H1 (cell line): Measurements from ENCODE around the gene LAMB1. TPM values are rescaled to one million over a fixed set of nuclear protein-coding genes. Genes with fewer than 3 reads are reported as not detected.
"Not testable (repeated sequence)": the region's sequence is repeated elsewhere in the genome, so short reads cannot be mapped to it uniquely, and the experiment has no call there.

Experiments used
- CTCF ChIA-PET: fragments of 300-600 bp; sonication (Branson Sonifier 250); formaldehyde crosslinking; loops from one replicate; lab custom pipeline; 2021; ENCODE audit not compliant: partially characterized antibody; lab: Charles Lee
- POLR2A ChIA-PET: fragments of 300-600 bp; sonication (Branson Sonifier 250); formaldehyde crosslinking; loops from one replicate; lab custom pipeline; 2021; ENCODE audit warnings: inconsistent platforms; ENCODE audit not compliant: partially characterized antibody; lab: Charles Lee
- DNase-seq, 2 experiments: peaks; one replicate each; pipeline versions ENCODE4 v3.0.0 to v3.0.0-alpha.2; 2010 to 2022; ENCODE audit warnings: low spot score in 2 of 2, low read depth in 1 of 2, mixed read lengths in 1 of 2
- FAIRE-seq: peaks from 2 replicates; lab custom pipeline; 2011; peaks lifted over from hg19 to GRCh38; lab: Jason Lieb, UNC
- H2AFZ ChIP-seq: 2 replicates; pipeline ENCODE4 v1.8.1; 2012; ENCODE audit warnings: low read length, inconsistent platforms
- H2AK5ac ChIP-seq: 2 replicates; pipeline ENCODE4 v1.6.1; 2013; ENCODE audit warnings: low read depth, low read length
- H2BK120ac ChIP-seq: replicated peaks from 2 replicates; pipeline ENCODE3; 2013; ENCODE audit warnings: low read depth, low read length, inconsistent platforms
- H2BK12ac ChIP-seq: 2 replicates; pipeline ENCODE4 v1.6.1; 2013; ENCODE audit warnings: low read depth, low read length
- H2BK15ac ChIP-seq: 2 replicates; pipeline ENCODE4 v1.6.1; 2013; ENCODE audit warnings: low read length
- H2BK20ac ChIP-seq: 2 replicates; pipeline ENCODE4 v1.6.1; 2013; ENCODE audit warnings: low read length
- H2BK5ac ChIP-seq: 2 replicates; pipeline ENCODE4 v1.6.1; 2013; ENCODE audit warnings: low read depth, low read length
- H3K14ac ChIP-seq: 2 replicates; pipeline ENCODE4 v1.6.1; 2013; ENCODE audit warnings: inconsistent platforms; ENCODE audit not compliant: insufficient read length
- H3K18ac ChIP-seq: 2 replicates; pipeline ENCODE4 v1.6.1; 2013; ENCODE audit warnings: low read length; ENCODE audit errors: extremely low read depth
- H3K23ac ChIP-seq: 2 replicates; pipeline ENCODE4 v1.6.1; 2013; ENCODE audit warnings: inconsistent platforms; ENCODE audit not compliant: insufficient read length
- H3K23me2 ChIP-seq: 2 replicates; pipeline ENCODE4 v1.6.1; 2013; ENCODE audit warnings: low read depth, low read length
- H3K27ac ChIP-seq: 2 replicates; pipeline ENCODE4 v1.6.1; 2011; ENCODE audit warnings: low read depth, low read length, inconsistent platforms
- H3K27me3 ChIP-seq, 4 experiments: replicated peaks in 1 of 4; 1 replicate in 1 of 4; 2 replicates in 3 of 4; pipeline versions ENCODE4 v1.6.1 to v1.8.1; 2011 to 2013; ENCODE audit warnings: low read length in 3 of 4, mild to moderate bottlenecking in 3 of 4, inconsistent platforms in 2 of 4, mixed read lengths in 2 of 4, moderate library complexity in 1 of 4; ENCODE audit not compliant: control insufficient read depth in 3 of 4, insufficient read depth in 3 of 4; ENCODE audit errors: extremely low read depth in 1 of 4
- H3K36me3 ChIP-seq, 4 experiments: 2 replicates each; pipeline versions ENCODE4 v1.6.1 to v1.8.1; 2011 to 2013; ENCODE audit warnings: mild to moderate bottlenecking in 4 of 4, low read length in 3 of 4, moderate library complexity in 2 of 4, control low read depth in 1 of 4, inconsistent platforms in 1 of 4; ENCODE audit not compliant: insufficient read depth in 4 of 4, control insufficient read depth in 2 of 4
- H3K4ac ChIP-seq: replicated peaks from 2 replicates; pipeline ENCODE3; 2013; ENCODE audit warnings: low read length, low read depth, mixed read lengths, inconsistent platforms; ENCODE audit not compliant: insufficient read length
- H3K4me1 ChIP-seq, 4 experiments: replicated peaks in 1 of 4; 1 replicate in 1 of 4; 2 replicates in 3 of 4; pipeline versions ENCODE4 v1.6.1 to v1.8.1; 2011 to 2013; ENCODE audit warnings: low read length in 3 of 4, inconsistent platforms in 2 of 4, mixed read lengths in 1 of 4; ENCODE audit not compliant: insufficient read depth in 4 of 4, control insufficient read depth in 3 of 4
- H3K4me2 ChIP-seq, 2 experiments: 2 replicates each; pipeline versions ENCODE4 v1.6.1 to v1.8.1; 2011 to 2013; ENCODE audit warnings: low read depth in 2 of 2, low read length in 2 of 2, control low read depth in 1 of 2, inconsistent platforms in 1 of 2, mild to moderate bottlenecking in 1 of 2; ENCODE audit not compliant: insufficient read depth in 1 of 2
- H3K4me3 ChIP-seq, 4 experiments: fragments of 200-600, 300-600 bp in 1 of 4; sonication (generic), shearing (Covaris generic), sonication (Bioruptor Twin) in 1 of 4; 2 replicates each; pipeline versions ENCODE4 v1.5.1 to v1.8.1; 2011 to 2016; ENCODE audit warnings: low read length in 4 of 4, low read depth in 3 of 4, control low read depth in 2 of 4, inconsistent platforms in 2 of 4, mild to moderate bottlenecking in 2 of 4, mixed read lengths in 1 of 4, moderate library complexity in 1 of 4; ENCODE audit not compliant: insufficient read depth in 2 of 4; ENCODE audit errors: extremely low read depth in 1 of 4
- H3K56ac ChIP-seq: replicated peaks from 2 replicates; pipeline ENCODE3; 2013; ENCODE audit warnings: low read depth, mild to moderate bottlenecking, mixed read lengths, low read length, inconsistent platforms; ENCODE audit not compliant: insufficient read length
- H3K79me1 ChIP-seq: 2 replicates; pipeline ENCODE4 v1.6.1; 2013; ENCODE audit warnings: low read depth, low read length, control low read depth
- H3K79me2 ChIP-seq, 2 experiments: 2 replicates each; pipeline versions ENCODE4 v1.6.1 to v1.8.1; 2012 to 2013; ENCODE audit warnings: low read length in 2 of 2, mild to moderate bottlenecking in 2 of 2, inconsistent platforms in 1 of 2; ENCODE audit not compliant: insufficient read depth in 2 of 2, control insufficient read depth in 1 of 2
- H3K9ac ChIP-seq, 4 experiments: replicated peaks in 1 of 4; 1 replicate in 1 of 4; 2 replicates in 3 of 4; pipeline versions ENCODE4 v1.6.1 to v1.8.1; 2011 to 2013; ENCODE audit warnings: low read depth in 3 of 4, low read length in 3 of 4, control low read depth in 2 of 4, mild to moderate bottlenecking in 2 of 4, moderate library complexity in 2 of 4, inconsistent platforms in 1 of 4; ENCODE audit errors: extremely low read depth in 1 of 4
- H3K9me3 ChIP-seq, 2 experiments: 2 replicates each; pipeline versions ENCODE4 v1.6.1 to v1.8.1; 2012 to 2013; ENCODE audit warnings: mild to moderate bottlenecking in 2 of 2, moderate library complexity in 2 of 2, control low read depth in 1 of 2, inconsistent platforms in 1 of 2, low read depth in 1 of 2, low read length in 1 of 2, mixed read lengths in 1 of 2; ENCODE audit not compliant: insufficient read depth in 2 of 2
- H4K20me1 ChIP-seq, 2 experiments: replicated peaks in 1 of 2; 2 replicates each; pipeline versions ENCODE3 to v1.8.1; 2011 to 2013; ENCODE audit warnings: inconsistent platforms in 2 of 2, low read length in 2 of 2, mild to moderate bottlenecking in 1 of 2; ENCODE audit not compliant: insufficient read depth in 2 of 2, control insufficient read depth in 1 of 2
- H4K5ac ChIP-seq: 2 replicates; pipeline ENCODE4 v1.6.1; 2013; ENCODE audit warnings: low read length, low read depth, mixed read lengths, inconsistent platforms; ENCODE audit not compliant: insufficient read length
- H4K8ac ChIP-seq: 2 replicates; pipeline ENCODE4 v1.8.0; 2013; ENCODE audit warnings: mild to moderate bottlenecking, moderate library complexity, low read length, inconsistent platforms; ENCODE audit not compliant: insufficient read depth; ENCODE audit errors: extremely low read depth
- H4K91ac ChIP-seq: replicated peaks from 2 replicates; pipeline ENCODE3; 2013; ENCODE audit warnings: low read length, mixed read lengths, inconsistent platforms; ENCODE audit not compliant: insufficient read length
- WGBS, 2 experiments: shearing (Covaris generic) in 1 of 2; methylation state at CpG; one replicate each; pipeline versions ENCODE4 v1.1.6 to v1.1.7; 2013 to 2015; ENCODE audit warnings: low lambda C conversion rate in 2 of 2, mixed read lengths in 2 of 2, inconsistent platforms in 1 of 2, low coverage in 1 of 2, missing lambda C conversion rate in 1 of 2; ENCODE audit not compliant: insufficient replicate concordance in 2 of 2, insufficient coverage in 1 of 2, insufficient read length in 1 of 2; ENCODE audit errors: extremely low coverage in 1 of 2, missing lambda C conversion rate in 1 of 2; 5-methylcytosine and 5-hydroxymethylcytosine counted together
- polyA plus RNA-seq, 7 experiments: library from polyadenylated mRNA; depleted of rRNA in 3 of 7; stranded (reverse) in 5 of 7; unstranded in 2 of 7; fragments of >200 nt in 5 of 7; fragments of 200-250 nt in 2 of 7; gene quantifications; 1 replicate in 5 of 7; 2 replicates in 1 of 7; 4 replicates in 1 of 7; pipeline versions ENCODE4 v1.2.1 to v1.2.3, GENCODE V29; 2011 to 2013; ENCODE audit warnings: missing spikeins in 2 of 7, mixed read lengths in 2 of 7
- total RNA-seq: library from RNA; stranded (reverse); fragmentation: NEBNext Ultra II Directional; extraction: Animal tissue kit (Norgen Biotek cat#: 25700); gene quantifications from 2 replicates; pipeline ENCODE4 v1.2.1, GENCODE V29; 2021

The LAMB1 gene
- total and polyA plus RNA-seq, 2 of the 8 experiments (the other 6 are each of a cell fraction or from before 2014, with no cell fraction given), result 31.9 to 38.5 TPM

DNA sequence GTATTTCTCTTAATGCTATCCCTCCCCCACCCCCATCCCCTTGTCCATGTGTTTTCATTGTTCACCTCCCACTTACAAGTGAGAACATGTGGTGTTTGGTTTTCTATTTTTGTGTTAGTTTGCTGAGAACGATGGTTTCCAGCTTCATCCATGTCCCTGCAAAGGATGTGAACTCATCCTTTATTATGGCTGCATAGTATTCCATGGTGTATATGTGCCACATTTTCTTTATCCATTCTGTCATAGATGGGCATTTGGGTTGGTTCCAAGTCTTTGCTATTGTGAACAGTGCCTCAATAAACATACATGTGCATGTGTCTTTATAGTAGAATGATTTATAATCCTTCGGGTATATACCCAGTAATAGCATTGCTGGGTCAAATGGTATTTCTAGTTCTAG, 81.1 kb downstream of the LAMB1 start:
- not testable (repeated sequence) for FAIRE-seq, H2BK15ac ChIP-seq, H4K20me1 ChIP-seq, H3K27me3 ChIP-seq, H2BK5ac ChIP-seq, H2BK20ac ChIP-seq, H4K8ac ChIP-seq, H3K56ac ChIP-seq, H3K27ac ChIP-seq, H3K79me2 ChIP-seq, H3K4me1 ChIP-seq, H3K4me3 ChIP-seq, H4K91ac ChIP-seq, H2AFZ ChIP-seq, H3K4ac ChIP-seq, H3K4me2 ChIP-seq, H3K79me1 ChIP-seq, H4K5ac ChIP-seq, H3K23me2 ChIP-seq, H3K9me3 ChIP-seq, DNase-seq, H2BK12ac ChIP-seq, H2BK120ac ChIP-seq, H3K9ac ChIP-seq, H3K23ac ChIP-seq, H2AK5ac ChIP-seq, H3K18ac ChIP-seq, H3K14ac ChIP-seq
- CTCF ChIA-PET, result interaction anchor here (1.9 to 2.4 kb wide), 2 partner anchors 95 to 224 kb away, joined by 7 to 8 read pairs; no protein-coding TSS in a partner anchor
- WGBS, 2 experiments, result 68% methylated on average over 2 of the region's 2 CpGs; no CpG with 5 or more reads in 1 of the 2 experiments
- POLR2A ChIA-PET, result interaction anchor here (0.6 kb wide), 1 partner anchor 350 kb away, joined by 3 read pairs; no protein-coding TSS in a partner anchor
- H3K36me3 ChIP-seq, result peaks cover 8 to 73% (median 19%) of the 10 kb centered on the region in 4 experiments
